IMR-90 (cell line): ENCODE measurements around the gene LINC00305. TPM values are rescaled to one million over a fixed set of nuclear protein-coding genes. Genes with fewer than 3 reads are reported as not detected.

Source experiments
- ATAC-seq: fragments of 200-7000 bp; cut with Tn5 transposase; 2 replicates; pipeline ENCODE4 v1.9.1; 2020; ENCODE audit warnings: low read depth, mild to moderate bottlenecking, moderate library complexity
- BruUV-seq: library from RNA; stranded (reverse); fragments of 400-500 nt; replicated peaks from 2 replicates; lab custom pipeline; 2021; lab: Mats Ljungman, UMichigan
- CTCF ChIA-PET: fragments of 300-600 bp; formaldehyde crosslinking; extraction: SDS; loops from one replicate; lab custom pipeline; 2021; ENCODE audit warnings: antibody characterized with exemption; lab: Yijun Ruan, JAX
- POLR2A ChIA-PET: fragments of 300-600 bp; sonication (Branson Sonifier 250); formaldehyde crosslinking; loops from one replicate; lab custom pipeline; 2022; ENCODE audit warnings: antibody characterized with exemption; ENCODE audit not compliant: unreplicated experiment; lab: Charles Lee
- DNase-seq: peaks from one replicate; pipeline ENCODE4 v3.0.0; 2013
- H2AFZ ChIP-seq: replicated peaks from 2 replicates; pipeline ENCODE3; 2013; ENCODE audit warnings: low read length, mild to moderate bottlenecking; ENCODE audit not compliant: poor library complexity
- H2AK5ac ChIP-seq: 2 replicates; pipeline ENCODE4 v1.6.1; 2013; ENCODE audit warnings: low read depth, low read length, inconsistent platforms
- H2AK9ac ChIP-seq: replicated peaks from 2 replicates; pipeline ENCODE3; 2013; ENCODE audit warnings: mild to moderate bottlenecking, low read depth, low read length, moderate library complexity; ENCODE audit not compliant: poor library complexity
- H2BK120ac ChIP-seq: 2 replicates; pipeline ENCODE4 v1.6.1; 2013; ENCODE audit warnings: low read depth, low read length, inconsistent platforms
- H2BK15ac ChIP-seq: 3 replicates; pipeline ENCODE4 v1.6.1; 2013; ENCODE audit warnings: low read depth, low read length, inconsistent platforms
- H2BK20ac ChIP-seq: 2 replicates; pipeline ENCODE4 v1.6.1; 2013; ENCODE audit warnings: low read depth, mild to moderate bottlenecking, inconsistent platforms, low read length, moderate library complexity
- H2BK5ac ChIP-seq: 2 replicates; pipeline ENCODE4 v1.6.1; 2013; ENCODE audit warnings: mild to moderate bottlenecking, low read depth, low read length, inconsistent platforms; ENCODE audit not compliant: poor library complexity, severe bottlenecking
- H3K14ac ChIP-seq: replicated peaks from 2 replicates; pipeline ENCODE4 v1.6.1; 2013; ENCODE audit warnings: low read depth, low read length, inconsistent platforms
- H3K18ac ChIP-seq: 2 replicates; pipeline ENCODE4 v1.6.1; 2013; ENCODE audit warnings: low read depth, low read length, control low read depth
- H3K23ac ChIP-seq: 2 replicates; pipeline ENCODE4 v1.6.1; 2013; ENCODE audit warnings: low read depth, low read length, inconsistent platforms
- H3K27ac ChIP-seq: 2 replicates; pipeline ENCODE4 v1.5.1; 2013; ENCODE audit warnings: mild to moderate bottlenecking, control low read depth, low read length; ENCODE audit not compliant: insufficient read depth
- H3K27me3 ChIP-seq: 2 replicates; pipeline ENCODE4 v1.6.1; 2013; ENCODE audit warnings: low read length; ENCODE audit not compliant: control insufficient read depth, insufficient read depth
- H3K36me3 ChIP-seq: 2 replicates; pipeline ENCODE4 v1.6.1; 2013; ENCODE audit warnings: low read length, mixed read lengths; ENCODE audit not compliant: control insufficient read depth, insufficient read depth
- H3K4ac ChIP-seq: 2 replicates; pipeline ENCODE4 v1.6.1; 2013; ENCODE audit warnings: low read depth, low read length, inconsistent platforms
- H3K4me1 ChIP-seq: 2 replicates; pipeline ENCODE4 v1.6.1; 2013; ENCODE audit warnings: low read length, mixed read lengths; ENCODE audit not compliant: control insufficient read depth, insufficient read depth
- H3K4me2 ChIP-seq: 2 replicates; pipeline ENCODE4 v1.6.1; 2013; ENCODE audit warnings: low read depth, mild to moderate bottlenecking, control low read depth, low read length, moderate library complexity
- H3K4me3 ChIP-seq: 2 replicates; pipeline ENCODE4 v1.5.1; 2013; ENCODE audit warnings: low read depth, mild to moderate bottlenecking, control low read depth, low read length, moderate library complexity; ENCODE audit not compliant: insufficient read depth
- H3K56ac ChIP-seq: 2 replicates; pipeline ENCODE4 v1.6.1; 2013; ENCODE audit warnings: low read length, inconsistent platforms; ENCODE audit not compliant: insufficient read depth; ENCODE audit errors: extremely low read depth
- H3K79me1 ChIP-seq, 2 experiments: 2 replicates each; pipeline ENCODE4 v1.6.1; 2013; ENCODE audit warnings: low read length in 2 of 2, inconsistent platforms in 1 of 2, low read depth in 1 of 2
- H3K9ac ChIP-seq: 2 replicates; pipeline ENCODE4 v1.6.1; 2013; ENCODE audit warnings: low read depth, low read length, control low read depth
- H3K9me1 ChIP-seq: 2 replicates; pipeline ENCODE4 v1.6.1; 2013; ENCODE audit warnings: low read length, inconsistent platforms; ENCODE audit not compliant: insufficient read depth
- H3K9me3 ChIP-seq: 2 replicates; pipeline ENCODE4 v1.6.1; 2013; ENCODE audit warnings: low read length; ENCODE audit not compliant: control insufficient read depth, insufficient read depth
- H4K20me1 ChIP-seq: 2 replicates; pipeline ENCODE4 v1.6.1; 2013; ENCODE audit warnings: low read length, inconsistent platforms; ENCODE audit not compliant: insufficient read depth
- H4K5ac ChIP-seq: 2 replicates; pipeline ENCODE4 v1.6.1; 2013; ENCODE audit warnings: mild to moderate bottlenecking, low read depth, low read length, control low read depth
- H4K8ac ChIP-seq, 2 experiments: 2 replicates each; pipeline ENCODE4 v1.6.1; 2013; ENCODE audit warnings: low read depth in 2 of 2, low read length in 2 of 2, control low read depth in 1 of 2, inconsistent platforms in 1 of 2
- H4K91ac ChIP-seq: 2 replicates; pipeline ENCODE4 v1.6.1; 2013; ENCODE audit warnings: low read depth, low read length, inconsistent platforms; ENCODE audit not compliant: insufficient read depth
- BHLHE40 ChIP-seq: fragments of 150-350 bp; IDR thresholded peaks from 2 replicates; pipeline ENCODE4 v1.6.1; 2016; ENCODE audit warnings: mild to moderate bottlenecking, low read depth, low read length
- CEBPB ChIP-seq: IDR thresholded peaks from 2 replicates; pipeline ENCODE4 v1.6.1; 2012; ENCODE audit warnings: low read depth, low read length, improper control_type of control experiment
- CHD1 ChIP-seq: IDR thresholded peaks from 2 replicates; pipeline ENCODE4 v1.6.1; 2012; ENCODE audit warnings: low read depth, low read length, improper control_type of control experiment
- CTCF ChIP-seq: conservative IDR thresholded peaks from 2 replicates; pipeline ENCODE4 v1.5.1; 2012; ENCODE audit warnings: mild to moderate bottlenecking, low read depth, low read length, improper control_type of control experiment
- MAFK ChIP-seq: IDR thresholded peaks from 2 replicates; pipeline ENCODE4 v1.6.1; 2012; ENCODE audit warnings: low read depth, low read length, improper control_type of control experiment
- MAZ ChIP-seq: IDR thresholded peaks from 2 replicates; pipeline ENCODE4 v1.6.1; 2012; ENCODE audit warnings: low read depth, mild to moderate bottlenecking, low read length, improper control_type of control experiment, moderate library complexity, borderline replicate concordance
- POLR2A ChIP-seq: IDR thresholded peaks from 2 replicates; pipeline ENCODE4 v1.6.1; 2012; ENCODE audit warnings: mild to moderate bottlenecking, low read depth, low read length
- RCOR1 ChIP-seq: IDR thresholded peaks from 2 replicates; pipeline ENCODE4 v1.6.1; 2012; ENCODE audit warnings: mild to moderate bottlenecking, low read length, improper control_type of control experiment; ENCODE audit not compliant: insufficient replicate concordance
- SMC3 ChIP-seq: fragments of 150-350 bp; IDR thresholded peaks from 2 replicates; pipeline ENCODE4 v1.6.1; 2016; ENCODE audit warnings: low read depth, mild to moderate bottlenecking, antibody characterized with exemption, low read length, moderate library complexity
- WGBS, 2 experiments: methylation state at CpG; one replicate each; pipeline versions ENCODE4 v1.1.5 to v1.1.7; 2013; ENCODE audit warnings: missing lambda C conversion rate in 2 of 2; ENCODE audit not compliant: insufficient read length in 1 of 2; ENCODE audit errors: extremely low coverage in 2 of 2; 5-methylcytosine and 5-hydroxymethylcytosine counted together
- dilution Hi-C: fragments of 300-500 bp; cut with HindIII; formaldehyde crosslinking; loops from one replicate; pipeline ENCODE4 v1.14.3; 2018; ENCODE audit warnings: low sequenced_read_pairs; ENCODE audit not compliant: unreplicated experiment
- in situ Hi-C: fragments of 300-500 bp; cut with MboI; formaldehyde crosslinking; loops from 3 replicates; pipeline ENCODE4 v1.14.3; 2019; ENCODE audit warnings: low sequenced_read_pairs, inconsistent platforms, mixed read lengths
- intact Hi-C: fragments of 100-400 bp; cut with micrococcal nuclease; formaldehyde crosslinking; loops from 2 replicates; pipeline ENCODE4 v1.10.0; 2022
- polyA plus RNA-seq, 3 experiments: library from polyadenylated mRNA; depleted of rRNA; stranded (reverse); fragments of >200 nt; gene quantifications; 2 replicates each; pipeline ENCODE4 v1.2.3, GENCODE V29; 2012; ENCODE audit warnings: low replicate concordance in 1 of 3
- total RNA-seq: library from RNA; depleted of rRNA; stranded (reverse); fragments of >200 nt; gene quantifications from 2 replicates; pipeline ENCODE4 v1.2.3, GENCODE V29; 2012

Gene LINC00305
- total and polyA plus RNA-seq, 2 of the 4 experiments (the other 2 are of a cell fraction) = not detected

GRCh38 chr18:64082054-64082453 is 66.8 kb downstream of the LINC00305 start:
- Histone ChIP-seq H3K4me1 (no peaks in the 10 kb centered on the region), H3K23ac (no peak overlapping the region), H2BK15ac (no peak overlapping the region), H2AFZ (no peak overlapping the region), H2BK120ac (no peak overlapping the region), H3K4me2 (no peak overlapping the region), H3K9ac (no peak overlapping the region), H2AK9ac (no peak overlapping the region), H3K9me3 (peaks cover 7% of the 10 kb centered on the region), H2BK5ac (no peak overlapping the region), H4K20me1 (no peaks in the 10 kb centered on the region), H3K56ac (no peak overlapping the region), H3K4ac (no peak overlapping the region), H2BK20ac (no peak overlapping the region), H3K79me1 (no peaks in the 10 kb centered on the region), H3K27ac (no peak overlapping the region), H3K27me3 (no peaks in the 10 kb centered on the region), H3K14ac (no peak overlapping the region), H3K36me3 (no peaks in the 10 kb centered on the region), H2AK5ac (no peak overlapping the region), H3K18ac (no peak overlapping the region), H4K8ac (no peak overlapping the region), H3K9me1 (no peaks in the 10 kb centered on the region), H4K91ac (no peak overlapping the region), H4K5ac (no peak overlapping the region), H3K4me3 (no peak overlapping the region)
- BruUV-seq = no TSS peak
- CTCF ChIA-PET = no interaction called here
- dilution Hi-C loops = no loop called here
- ATAC-seq = no peak
- POLR2A ChIA-PET = no interaction called here
- no peak for DNase-seq
- intact Hi-C loops = no loop called here
- in situ Hi-C loops = no loop called here
- 0% methylated on average over 1 of the region's 1 CpG; no CpG with 5 or more reads in 1 of the 2 experiments for WGBS, 2 experiments
- no peak for TF ChIP-seq CHD1
- no peak for TF ChIP-seq MAZ
- TF ChIP-seq POLR2A = no peak
- TF ChIP-seq CTCF = no peak
- TF ChIP-seq RCOR1 = no peak
- no peak for TF ChIP-seq MAFK
- no peak for TF ChIP-seq SMC3
- TF ChIP-seq CEBPB = no peak
- TF ChIP-seq BHLHE40 = no peak
